Body of pancreas (tissue), 4 donors: ENCODE measurements around the gene RHOV. TPM values are rescaled to one million over a fixed set of nuclear protein-coding genes. Genes with fewer than 3 reads are reported as not detected.

Experiments
- ATAC-seq: fragments of 150-250 bp; one replicate; pipeline ENCODE4 v1.9.1; 2016
- DNase-seq, 4 donors: peaks; one replicate each; pipeline ENCODE4 v3.0.0-alpha.2; 2019
- H3K27ac ChIP-seq, 4 donors: fragments of 200-600 bp; sonication (generic); 1 replicate in 3 of 4; 2 replicates in 1 of 4; pipeline versions ENCODE4 v1.5.1 to v1.6.1; 2016 to 2019; ENCODE audit warnings: mild to moderate bottlenecking in 1 of 4, mixed read lengths in 1 of 4, moderate library complexity in 1 of 4
- H3K27me3 ChIP-seq, 2 donors: fragments of 200-600 bp; sonication (generic); one replicate each; pipeline ENCODE4 v1.6.0; 2016; ENCODE audit warnings: mild to moderate bottlenecking in 1 of 2
- H3K36me3 ChIP-seq, 2 donors: fragments of 200-600 bp; sonication (generic); replicated peaks in 1 of 2; 2 replicates each; pipeline ENCODE4 v1.5.1; 2016; ENCODE audit warnings: low read depth in 2 of 2; ENCODE audit not compliant: insufficient read depth in 1 of 2
- H3K4me1 ChIP-seq: fragments of 200-600 bp; sonication (generic); one replicate; pipeline ENCODE4 v1.6.0; 2016
- H3K4me3 ChIP-seq, 2 donors: fragments of 200-600 bp; sonication (generic); 1 replicate in 1 of 2; 2 replicates in 1 of 2; pipeline ENCODE4 v1.5.1; 2016 to 2019
- H3K9me3 ChIP-seq, 3 donors: fragments of 200-600 bp; sonication (generic); 1 replicate in 2 of 3; 2 replicates in 1 of 3; pipeline ENCODE4 v1.5.1; 2016
- CTCF ChIP-seq, 7 experiments: fragments of 450-650 bp in 4 of 7; fragments of 200-600 bp in 3 of 7; sonication (generic) in 3 of 7; IDR thresholded peaks; one replicate each; pipeline ENCODE4 v1.5.1; 2016 to 2019; ENCODE audit warnings: antibody characterized with exemption in 7 of 7
- POLR2A ChIP-seq, 3 donors: fragments of 450-650 bp; IDR thresholded peaks; one replicate each; pipeline ENCODE4 v1.6.1; 2016; ENCODE audit warnings: antibody characterized with exemption in 3 of 3, mild to moderate bottlenecking in 2 of 3
- WGBS, 2 donors: methylation state at CpG; one replicate each; pipeline ENCODE4 v1.1.5; 2017; 5-methylcytosine and 5-hydroxymethylcytosine counted together
- intact Hi-C: fragments of 100-400 bp; cut with DNase I; formaldehyde crosslinking; loops from one replicate; pipeline ENCODE4 v1.15.1; 2023
- total RNA-seq, 2 donors: library from RNA; depleted of rRNA; stranded (reverse); fragments of >200 nt; gene quantifications; one replicate each; pipeline ENCODE4 v1.1.0, GENCODE V29; 2016

RHOV gene
- total RNA-seq, 2 donors from 2014 or later, result 6.2 to 6.3 TPM

- TF ChIP-seq CTCF (IDR thresholded peaks at IDR 0.05) (no peak), POLR2A (IDR thresholded peaks at IDR 0.05) (no peak)
- intact Hi-C loops, result no loop called here
- Histone ChIP-seq H3K4me1 (peaks cover 36% of the 10 kb centered on the region), H3K27me3 (no peaks in the 10 kb centered on the region), H3K9me3 (no peaks in the 10 kb centered on the region), H3K36me3 (peaks cover 0 to 4% of the 10 kb centered on the region in 2 donors), H3K27ac (peak overlapping the region; percentile 86 to 92 (median 88)), H3K4me3 (no peak overlapping the region)
- 28 to 47% methylated on average over 19 to 21 of the region's 22 CpGs for WGBS, 2 donors
- ATAC-seq, result no peak
- peak; percentile 43 to 64 (median 52) for DNase-seq
Measured at GRCh38 chr15:40906991-40907802, 33.2 kb upstream of the RHOV start.

DNA sequence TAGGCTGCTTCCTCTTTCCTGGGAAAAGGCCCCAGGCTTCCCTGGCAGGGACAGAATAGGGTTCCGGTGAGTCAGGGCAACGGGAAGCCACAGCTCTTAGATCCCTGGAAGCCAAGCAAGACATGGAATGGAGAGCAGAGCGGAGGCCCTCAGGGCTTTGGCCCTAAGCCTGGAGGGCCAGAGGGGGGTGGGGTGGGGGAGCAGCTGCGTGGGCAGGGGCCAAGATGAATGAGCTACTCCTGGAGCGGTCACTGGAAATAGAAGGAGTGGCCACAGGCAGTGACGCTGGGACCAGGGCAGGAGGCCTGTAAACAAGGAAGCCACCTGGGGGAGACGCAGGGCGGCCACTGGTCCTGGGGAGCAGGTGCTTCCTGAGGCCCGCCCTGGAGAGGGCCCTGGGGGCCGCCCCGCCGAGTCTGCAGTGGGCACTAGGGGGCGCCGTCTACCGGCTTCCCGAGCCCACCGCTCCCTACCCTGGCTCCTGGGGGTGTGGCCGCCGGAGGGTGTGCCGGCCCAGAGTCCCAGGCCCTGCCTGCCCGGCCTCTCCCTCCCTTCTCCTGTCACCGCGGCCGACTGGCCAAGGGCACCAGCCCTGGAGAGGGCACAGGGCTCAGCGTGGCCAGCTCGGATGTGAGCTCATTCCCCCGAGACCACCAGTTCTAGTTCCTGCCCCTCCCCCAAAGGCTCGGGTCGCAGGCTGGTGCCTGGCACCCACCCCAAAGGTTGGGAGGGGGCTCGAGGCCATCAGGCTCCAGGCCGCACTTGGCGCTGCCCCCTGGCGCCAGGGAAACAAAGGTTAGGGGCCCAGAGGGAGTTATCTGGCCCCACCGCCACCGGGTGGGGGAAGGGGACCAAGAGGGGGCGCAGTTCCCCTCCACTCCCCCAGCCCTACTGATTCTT is 32.3 kb upstream of the RHOV start:
- Histone ChIP-seq H3K27ac (peak overlapping the region; percentile 86 to 92 (median 88)), H3K4me3 (no peak overlapping the region), H3K27me3 (no peaks in the 10 kb centered on the region), H3K36me3 (peaks cover 0 to 4% of the 10 kb centered on the region in 2 donors), H3K4me1 (peaks cover 36% of the 10 kb centered on the region), H3K9me3 (no peaks in the 10 kb centered on the region)
- ATAC-seq (peak; percentile 86), DNase-seq (peak; percentile 88 to 96 (median 94))
- TF ChIP-seq POLR2A (IDR thresholded peaks at IDR 0.05), result peak in 2 of 3 donors; percentile 56
- peak; percentile 73 to 96 (median 90) for TF ChIP-seq CTCF (IDR thresholded peaks at IDR 0.05)
- WGBS, 2 donors, result 3% methylated on average over 10 to 36 of the region's 36 CpGs
- intact Hi-C loops, result no loop called here

DNA sequence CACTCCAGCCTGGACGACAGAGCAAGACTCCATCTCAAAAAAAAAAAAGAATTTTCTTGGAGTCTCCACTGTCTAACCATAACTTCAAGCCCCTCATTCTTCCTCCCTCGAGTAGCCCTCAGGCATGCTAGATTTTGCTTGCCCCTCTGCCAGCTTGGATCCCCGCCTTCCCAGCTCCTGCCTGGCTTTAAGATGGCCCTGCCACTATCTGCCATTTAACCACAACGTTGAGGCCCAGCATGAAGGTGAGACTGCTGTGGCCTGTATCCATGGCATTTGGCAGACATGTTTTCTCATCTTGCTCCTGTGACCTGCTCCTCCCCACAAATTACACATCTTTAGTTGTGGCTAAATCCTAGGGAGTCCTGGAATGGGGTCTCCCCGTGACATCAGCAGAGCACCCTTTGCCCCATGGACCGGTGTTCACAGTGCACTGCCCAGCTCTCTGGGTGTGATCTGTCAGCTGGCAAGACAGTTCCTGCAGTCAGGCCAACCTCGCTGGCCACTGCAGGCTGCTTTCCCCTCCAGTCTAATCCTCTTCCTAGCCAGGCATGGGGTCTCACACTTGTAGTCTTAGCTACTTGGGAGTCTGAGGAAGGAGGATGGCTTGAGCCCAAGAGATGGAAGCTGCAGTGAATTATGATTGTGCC is 30.6 kb upstream of the RHOV start:
- intact Hi-C loops, result loop anchor here (5.0 kb wide), 2 partner anchors 118 to 283 kb away; no protein-coding TSS in a partner anchor
- Histone ChIP-seq H3K36me3 (peaks cover 5 to 16% of the 10 kb centered on the region in 2 donors), H3K27ac (peak overlapping the region in 1 of 4 donors; percentile 89), H3K27me3 (no peaks in the 10 kb centered on the region), H3K4me3 (no peak overlapping the region), H3K4me1 (peaks cover 36% of the 10 kb centered on the region), H3K9me3 (no peaks in the 10 kb centered on the region)
- no peak for DNase-seq
- no peak for ATAC-seq
- no peak for TF ChIP-seq POLR2A (IDR thresholded peaks at IDR 0.05)
- no peak for TF ChIP-seq CTCF (IDR thresholded peaks at IDR 0.05)
- WGBS, 2 donors, result 73 to 74% methylated on average over 6 to 7 of the region's 7 CpGs

DNA sequence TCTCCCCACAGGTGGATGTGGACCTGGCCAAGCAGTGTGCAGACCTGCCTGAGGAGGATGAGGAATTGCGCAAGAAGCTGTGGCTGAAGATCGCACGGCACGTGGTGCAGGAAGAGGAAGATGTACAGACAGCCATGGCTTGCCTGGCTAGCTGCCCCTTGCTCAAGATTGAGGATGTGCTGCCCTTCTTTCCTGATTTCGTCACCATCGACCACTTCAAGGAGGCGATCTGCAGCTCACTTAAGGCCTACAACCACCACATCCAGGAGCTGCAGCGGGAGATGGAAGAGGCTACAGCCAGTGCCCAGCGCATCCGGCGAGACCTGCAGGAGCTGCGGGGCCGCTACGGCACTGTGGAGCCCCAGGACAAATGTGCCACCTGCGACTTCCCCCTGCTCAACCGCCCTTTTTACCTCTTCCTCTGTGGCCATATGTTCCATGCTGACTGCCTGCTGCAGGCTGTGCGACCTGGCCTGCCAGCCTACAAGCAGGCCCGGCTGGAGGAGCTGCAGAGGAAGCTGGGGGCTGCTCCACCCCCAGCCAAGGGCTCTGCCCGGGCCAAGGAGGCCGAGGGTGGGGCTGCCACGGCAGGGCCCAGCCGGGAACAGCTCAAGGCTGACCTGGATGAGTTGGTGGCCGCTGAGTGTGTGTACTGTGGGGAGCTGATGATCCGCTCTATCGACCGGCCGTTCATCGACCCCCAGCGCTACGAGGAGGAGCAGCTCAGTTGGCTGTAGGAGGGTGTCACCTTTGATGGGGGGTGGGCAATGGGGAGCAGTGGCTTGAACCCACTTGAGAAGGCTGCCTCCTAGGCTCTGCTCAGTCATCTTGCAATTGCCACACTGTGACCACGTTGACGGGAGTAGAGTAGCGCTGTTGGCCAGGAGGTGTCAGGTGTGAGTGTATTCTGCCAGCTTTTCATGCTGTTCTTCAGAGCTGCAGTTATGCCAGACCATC is 28.8 kb upstream of the RHOV start:
- DNase-seq, result peak in 1 of 4 donors; percentile 74
- WGBS, 2 donors, result 73 to 77% methylated on average over 7 to 33 of the region's 33 CpGs
- Histone ChIP-seq H3K27ac (peak overlapping the region in 1 of 4 donors; percentile 6), H3K4me3 (no peak overlapping the region), H3K4me1 (peaks cover 33% of the 10 kb centered on the region), H3K27me3 (no peaks in the 10 kb centered on the region), H3K36me3 (peaks cover 5 to 24% of the 10 kb centered on the region in 2 donors), H3K9me3 (no peaks in the 10 kb centered on the region)
- intact Hi-C loops, result loop anchor here (5.0 kb wide), 2 partner anchors 119 to 284 kb away; no protein-coding TSS in a partner anchor
- no peak for ATAC-seq
- no peak for TF ChIP-seq POLR2A (IDR thresholded peaks at IDR 0.05)
- TF ChIP-seq CTCF (IDR thresholded peaks at IDR 0.05), result no peak
